K562 (cell line): ENCODE data around the gene SLC2A13. TPM values are rescaled to one million over a fixed set of nuclear protein-coding genes. Genes with fewer than 3 reads are reported as not detected.

ENCODE experiments used
- ATAC-seq: fragments of 200-7000 bp; cut with Tn5 transposase; 3 replicates; pipeline ENCODE4 v1.9.1; 2020; ENCODE audit warnings: moderate library complexity
- BruUV-seq: library from RNA; stranded (reverse); fragments of 400-500 nt; replicated peaks from 2 replicates; lab custom pipeline; 2021; lab: Mats Ljungman, UMichigan
- CTCF ChIA-PET: fragments of 300-600 bp; formaldehyde crosslinking; extraction: SDS; loops from one replicate; lab custom pipeline; 2021; ENCODE audit warnings: low intra/inter-chr PET ratio; lab: Yijun Ruan, JAX
- POLR2A ChIA-PET: fragments of 300-600, 350-650 bp; sonication (Branson Sonifier 250); formaldehyde crosslinking; extraction: SDS; loops from one replicate; lab custom pipeline; 2021; ENCODE audit warnings: antibody characterized with exemption, inconsistent platforms; lab: Yijun Ruan, JAX
- DNase-seq, 4 experiments: peaks; one replicate each; pipeline versions ENCODE4 v3.0.0 to v3.0.0-alpha.2; 2011 to 2018; ENCODE audit warnings: low spot score in 3 of 4, mixed read lengths in 3 of 4; ENCODE audit errors: extremely low read depth in 1 of 4
- FAIRE-seq: peaks from 2 replicates; lab custom pipeline; 2011; peaks lifted over from hg19 to GRCh38; lab: Jason Lieb, UNC
- H2AFZ ChIP-seq: 2 replicates; pipeline ENCODE4 v1.6.0; 2011; ENCODE audit warnings: low read depth, low read length, control low read depth, inconsistent platforms
- H3K27ac ChIP-seq: fragments of 200-600 bp; 3 replicates; pipeline ENCODE4 v1.8.0; 2011; ENCODE audit warnings: low read depth, mild to moderate bottlenecking, control low read depth, inconsistent platforms, low read length, moderate library complexity, mixed read lengths; ENCODE audit errors: extremely low read depth
- H3K27me3 ChIP-seq, 2 experiments: fragments of 300-600 bp in 1 of 2; 2 replicates in 1 of 2; 3 replicates in 1 of 2; pipeline versions ENCODE4 v1.6.0 to v1.8.0; 2011; ENCODE audit warnings: inconsistent platforms in 2 of 2, low read length in 2 of 2, mild to moderate bottlenecking in 1 of 2, mixed read lengths in 1 of 2, moderate library complexity in 1 of 2; ENCODE audit not compliant: control insufficient read depth in 2 of 2, insufficient read depth in 2 of 2
- H3K36me3 ChIP-seq: fragments of 300-600 bp; 3 replicates; pipeline ENCODE4 v1.8.0; 2011; ENCODE audit warnings: mild to moderate bottlenecking, low read length, inconsistent platforms; ENCODE audit not compliant: control insufficient read depth, insufficient read depth
- H3K4me1 ChIP-seq, 2 experiments: fragments of 200-600 bp in 1 of 2; replicated peaks in 1 of 2; 2 replicates in 1 of 2; 3 replicates in 1 of 2; pipeline versions ENCODE4 v1.5.1 to v1.8.0; 2011; ENCODE audit warnings: inconsistent platforms in 2 of 2, low read length in 2 of 2, mild to moderate bottlenecking in 1 of 2, mixed read lengths in 1 of 2, moderate library complexity in 1 of 2; ENCODE audit not compliant: control insufficient read depth in 2 of 2, insufficient read depth in 2 of 2
- H3K4me2 ChIP-seq: 2 replicates; pipeline ENCODE4 v1.6.1; 2011; ENCODE audit warnings: low read length, control low read depth, inconsistent platforms, mixed read lengths; ENCODE audit not compliant: insufficient read depth
- H3K4me3 ChIP-seq: fragments of 200-600 bp; sonication (generic), shearing (Covaris generic); 2 replicates; pipeline ENCODE4 v1.5.1; 2016; ENCODE audit warnings: control low read depth, inconsistent platforms
- H3K79me2 ChIP-seq: fragments of 200-600 bp; 3 replicates; pipeline ENCODE4 v1.8.0; 2011; ENCODE audit warnings: low read length, inconsistent platforms; ENCODE audit not compliant: control insufficient read depth, insufficient read depth
- H3K9ac ChIP-seq, 2 experiments: 2 replicates each; pipeline versions ENCODE4 v1.6.0 to v1.6.1; 2011; ENCODE audit warnings: low read depth in 2 of 2, low read length in 2 of 2, control low read depth in 1 of 2, inconsistent platforms in 1 of 2, mild to moderate bottlenecking in 1 of 2, mixed read lengths in 1 of 2; ENCODE audit not compliant: insufficient read depth in 1 of 2
- H3K9me1 ChIP-seq: one replicate; pipeline ENCODE4 v1.6.0; 2011; ENCODE audit warnings: inconsistent platforms, mild to moderate bottlenecking, low read length, moderate library complexity; ENCODE audit not compliant: control insufficient read depth, insufficient read depth
- H3K9me3 ChIP-seq: replicated peaks from 2 replicates; pipeline ENCODE4 v1.5.1; 2011; ENCODE audit warnings: low read depth, low read length, inconsistent platforms; ENCODE audit not compliant: control insufficient read depth, insufficient read depth
- H4K20me1 ChIP-seq: replicated peaks from 2 replicates; pipeline ENCODE4 v1.6.1; 2011; ENCODE audit warnings: low read length, inconsistent platforms, mixed read lengths; ENCODE audit not compliant: control insufficient read depth, insufficient read depth
- CCAR2 ChIP-seq: fragments of 200-400 bp; formaldehyde crosslinking; IDR thresholded peaks from 2 replicates; pipeline ENCODE4 v1.6.1; 2017; ENCODE audit warnings: mild to moderate bottlenecking, low read depth, low read length
- CTCFL ChIP-seq: IDR thresholded peaks from 2 replicates; pipeline ENCODE4 v1.6.1; 2011; ENCODE audit warnings: borderline replicate concordance, low read depth, mild to moderate bottlenecking, moderate library complexity, low read length; ENCODE audit not compliant: insufficient read depth, poor library complexity, severe bottlenecking
- ELF1 ChIP-seq: fragments of 200-800 bp; sonication (Bioruptor generic); IDR thresholded peaks from 2 replicates; pipeline ENCODE4 v1.6.1; 2016; ENCODE audit warnings: missing genetic modification characterization, missing compliant biosample characterization
- GTF2E2 ChIP-seq: fragments of 200-800 bp; sonication (Bioruptor generic); IDR thresholded peaks from 2 replicates; pipeline ENCODE4 v1.6.1; 2016; ENCODE audit warnings: missing genetic modification characterization, missing compliant biosample characterization
- HES1 ChIP-seq: fragments of 450-650 bp; IDR thresholded peaks from 2 replicates; pipeline ENCODE4 v1.6.1; 2016; ENCODE audit warnings: low read depth, mild to moderate bottlenecking, moderate library complexity
- HNRNPH1 ChIP-seq: fragments of 200-400 bp; formaldehyde crosslinking; optimal IDR thresholded peaks from 2 replicates; pipeline ENCODE3; 2017; ENCODE audit warnings: low read depth, mild to moderate bottlenecking, low read length, moderate library complexity
- HNRNPUL1 ChIP-seq: fragments of 200-400 bp; formaldehyde crosslinking; IDR thresholded peaks from 2 replicates; pipeline ENCODE4 v1.6.1; 2017; ENCODE audit warnings: low read length
- KDM4B ChIP-seq, 2 experiments: fragments of 450-650 bp in 1 of 2; sonication (generic) in 1 of 2; IDR thresholded peaks; 2 replicates each; pipeline ENCODE4 v1.6.1; 2016 to 2017; ENCODE audit warnings: borderline replicate concordance in 2 of 2, antibody characterized with exemption in 1 of 2, low read depth in 1 of 2, mild to moderate bottlenecking in 1 of 2
- MTF1 ChIP-seq: fragments of 250-450 bp; sonication (Bioruptor Pico); IDR thresholded peaks from 2 replicates; pipeline ENCODE4 v1.9.0; 2021; ENCODE audit warnings: moderate library complexity, mild to moderate bottlenecking, inconsistent platforms, borderline replicate concordance
- NFE2L1 ChIP-seq: fragments of 450-650 bp; IDR thresholded peaks from 2 replicates; pipeline ENCODE4 v1.6.1; 2016; ENCODE audit warnings: missing genetic modification characterization, low read depth, mild to moderate bottlenecking, missing compliant biosample characterization, moderate library complexity, borderline replicate concordance
- PTTG1 ChIP-seq: fragments of 450-650 bp; IDR thresholded peaks from 2 replicates; pipeline ENCODE4 v1.6.1; 2016; ENCODE audit warnings: low read depth, mild to moderate bottlenecking, missing genetic modification characterization, missing compliant biosample characterization
- SMARCC2 ChIP-seq: fragments of 450-650 bp; IDR thresholded peaks from 2 replicates; pipeline ENCODE4 v1.6.1; 2017; ENCODE audit warnings: antibody characterized with exemption, moderate library complexity, mild to moderate bottlenecking, low read depth
- TEAD4 ChIP-seq, 2 experiments: sonication (generic) in 1 of 2; formaldehyde crosslinking in 1 of 2; IDR thresholded peaks; 2 replicates each; pipeline versions ENCODE4 v1.6.1 to v1.8.0; 2012 to 2022; ENCODE audit warnings: borderline replicate concordance in 1 of 2, inconsistent platforms in 1 of 2, low read length in 1 of 2, mild to moderate bottlenecking in 1 of 2, missing genetic modification reagents in 1 of 2
- ZNF3 ChIP-seq: fragments of 250-450 bp; sonication (Bioruptor Pico); IDR thresholded peaks from 2 replicates; pipeline ENCODE4 v1.5.0; 2021; ENCODE audit warnings: mild to moderate bottlenecking, moderate library complexity
- WGBS: fragments of 100-300 bp; shearing (Covaris generic); methylation state at CpG from one replicate; pipeline ENCODE4 v1.1.6; 2016; ENCODE audit warnings: low coverage, mixed read lengths; ENCODE audit not compliant: insufficient coverage; ENCODE audit errors: missing lambda C conversion rate; 5-methylcytosine and 5-hydroxymethylcytosine counted together
- in situ Hi-C: fragments of 300-500 bp; cut with MboI; formaldehyde crosslinking; loops from 4 replicates; pipeline ENCODE4 v1.15.0; 2018; ENCODE audit warnings: inconsistent platforms, mixed read lengths
- intact Hi-C: fragments of 100-400 bp; cut with micrococcal nuclease; formaldehyde crosslinking; loops from 2 replicates; pipeline ENCODE4 v1.14.2; 2022
- polyA plus RNA-seq, 8 experiments: library from polyadenylated mRNA; depleted of rRNA in 4 of 8; stranded (reverse) in 5 of 8; unstranded in 3 of 8; fragments of >200 nt; fragmentation: Nextera tagmentation in 2 of 8; fragmentation: Illumina TruSeq in 1 of 8; extraction: Ambion mirVana in 2 of 8; extraction: Trizol in 1 of 8; gene quantifications; 2 replicates each; pipeline versions ENCODE4 v1.2.1 to v1.2.3, GENCODE V29; 2011 to 2014; ENCODE audit warnings: inconsistent platforms in 1 of 8, missing spikeins in 1 of 8
- total RNA-seq, 7 experiments: library from RNA; depleted of rRNA in 6 of 7; stranded (reverse); fragments of >200 nt in 6 of 7; fragmentation: Illumina TruSeq in 2 of 7; extraction: Trizol in 2 of 7; gene quantifications; 2 replicates each; pipeline versions ENCODE4 v1.2.1 to v1.2.3, GENCODE V29; 2011 to 2021; ENCODE audit warnings: low replicate concordance in 1 of 7
- TF ChIP-seq, protein P1 (sequence below): fragments of 450-650 bp; formaldehyde crosslinking; IDR thresholded peaks from 2 replicates; pipeline ENCODE4 v1.4.0; 2020; ENCODE audit warnings: mild to moderate bottlenecking

SLC2A13 gene
- total and polyA plus RNA-seq, 9 of the 15 experiments (the other 6 are each of a cell fraction or from before 2014, with no cell fraction given), result 1.7 to 12.4 (median 9.0) TPM

DNA sequence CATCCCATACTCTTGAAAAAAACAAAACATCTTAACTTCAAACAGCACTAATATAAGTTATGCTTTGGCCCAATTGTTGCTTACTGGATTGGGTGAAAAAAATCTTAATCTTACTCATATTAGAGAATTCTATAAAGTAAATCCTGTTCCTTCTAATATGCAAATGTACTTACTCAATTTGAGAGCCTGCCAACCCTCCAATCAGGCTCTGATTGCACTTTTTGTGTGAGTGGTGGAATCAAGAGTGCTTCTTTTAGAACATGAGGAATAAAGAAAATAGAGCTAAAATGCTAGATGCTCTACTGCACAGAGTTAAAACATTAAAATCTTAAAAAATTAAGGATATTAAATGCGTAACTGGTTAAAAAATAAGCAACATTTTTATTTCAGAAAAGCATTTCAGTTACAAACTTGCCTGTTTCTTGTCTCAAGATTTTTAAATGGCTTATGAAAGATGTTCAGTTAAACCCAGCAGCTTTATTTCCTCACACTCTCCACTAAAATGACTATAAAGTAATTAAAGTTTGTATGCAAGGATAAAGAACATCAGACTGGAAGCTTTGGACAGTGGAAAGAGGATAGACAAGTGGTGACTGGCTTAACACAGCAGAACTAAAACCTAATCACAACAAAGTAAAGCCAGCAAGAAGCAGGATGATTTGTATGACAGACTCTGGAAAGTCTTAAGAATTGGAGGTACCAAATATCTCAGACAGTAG is 177.5 kb downstream of the SLC2A13 start:
- ChIA-PET CTCF (no interaction called here), POLR2A (interaction anchor here (0.7 kb wide), 1 partner anchor 283 kb away, joined by 3 read pairs; no protein-coding TSS in a partner anchor)
- Histone ChIP-seq H3K27me3 (no peaks in the 10 kb centered on the region), H2AFZ (no peak overlapping the region), H3K4me2 (no peak overlapping the region), H3K9me1 (no peaks in the 10 kb centered on the region), H3K36me3 (no peaks in the 10 kb centered on the region), H3K4me3 (no peak overlapping the region), H3K4me1 (no peaks in the 10 kb centered on the region), H3K79me2 (no peaks in the 10 kb centered on the region; the same call in 2 of the 3 replicates), H3K9me3 (no peaks in the 10 kb centered on the region), H3K27ac (no peak overlapping the region), H4K20me1 (no peaks in the 10 kb centered on the region), H3K9ac (no peak overlapping the region)
- WGBS, result 73% methylated on average over 1 of the region's 1 CpG
- in situ Hi-C loops, result no loop called here
- ATAC-seq, result no peak
- no peak for FAIRE-seq
- BruUV-seq, result no TSS peak
- TF ChIP-seq CCAR2 (no peak), GTF2E2 (tag) (no peak), SMARCC2 (no peak), KDM4B (IDR thresholded peaks at IDR 0.05; ENCODE audit: borderline replicate concordance in 2 of 2, low read depth in 1 of 2) (no peak), HNRNPUL1 (no peak), TEAD4 (IDR thresholded peaks at IDR 0.05; ENCODE audit: low read length) (no peak), TEAD4 (CRISPR knock-in tag; IDR thresholded peaks at IDR 0.05; ENCODE audit: borderline replicate concordance) (no peak), ZNF3 (CRISPR knock-in tag) (no peak), NFE2L1 (no peak), CTCFL (no peak), PTTG1 (tag) (no peak), HNRNPH1 (no peak), ELF1 (tag) (no peak), MTF1 (CRISPR knock-in tag) (no peak), HES1 (no peak)
- TF ChIP-seq, protein P1, sequence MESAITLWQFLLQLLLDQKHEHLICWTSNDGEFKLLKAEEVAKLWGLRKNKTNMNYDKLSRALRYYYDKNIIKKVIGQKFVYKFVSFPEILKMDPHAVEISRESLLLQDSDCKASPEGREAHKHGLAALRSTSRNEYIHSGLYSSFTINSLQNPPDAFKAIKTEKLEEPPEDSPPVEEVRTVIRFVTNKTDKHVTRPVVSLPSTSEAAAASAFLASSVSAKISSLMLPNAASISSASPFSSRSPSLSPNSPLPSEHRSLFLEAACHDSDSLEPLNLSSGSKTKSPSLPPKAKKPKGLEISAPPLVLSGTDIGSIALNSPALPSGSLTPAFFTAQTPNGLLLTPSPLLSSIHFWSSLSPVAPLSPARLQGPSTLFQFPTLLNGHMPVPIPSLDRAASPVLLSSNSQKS (CRISPR knock-in tag), result no peak
- no peak for DNase-seq
- intact Hi-C loops, result no loop called here
